Transverse colon (tissue), 4 donors: ENCODE results near the gene ABTB2. TPM values are rescaled to one million over a fixed set of nuclear protein-coding genes. Genes with fewer than 3 reads are reported as not detected.

Experiments used
- DNase-seq: peaks from one replicate; pipeline ENCODE4 v3.0.0-alpha.2; 2019
- H3K27ac ChIP-seq, 4 donors: fragments of 200-600 bp; sonication (generic); 2 replicates each; pipeline ENCODE4 v1.5.1; 2016 to 2018; ENCODE audit warnings: inconsistent platforms in 4 of 4
- H3K27me3 ChIP-seq: fragments of 200-600 bp; sonication (generic); 2 replicates; pipeline ENCODE4 v1.5.1; 2017; ENCODE audit warnings: inconsistent platforms
- H3K36me3 ChIP-seq, 4 donors: fragments of 200-600 bp; sonication (generic); 2 replicates each; pipeline ENCODE4 v1.5.1; 2017 to 2019; ENCODE audit warnings: inconsistent platforms in 4 of 4
- H3K4me1 ChIP-seq, 4 donors: fragments of 200-600 bp; sonication (generic); 2 replicates each; pipeline ENCODE4 v1.5.1; 2017 to 2020; ENCODE audit warnings: inconsistent platforms in 4 of 4
- H3K4me3 ChIP-seq, 4 donors: fragments of 200-600 bp; sonication (generic); 1 replicate in 1 of 4; 2 replicates in 3 of 4; pipeline versions ENCODE4 v1.5.1 to v1.6.1; 2017 to 2019; ENCODE audit warnings: inconsistent platforms in 4 of 4
- H3K9me3 ChIP-seq, 2 donors: fragments of 200-600 bp; sonication (generic); 2 replicates each; pipeline ENCODE4 v1.5.1; 2017 to 2019; ENCODE audit warnings: inconsistent platforms in 2 of 2
- EP300 ChIP-seq: sonication (generic); formaldehyde crosslinking; IDR thresholded peaks from one replicate; pipeline ENCODE4 v1.6.1; 2017; ENCODE audit warnings: antibody characterized with exemption, low read depth
- POLR2A ChIP-seq: fragments of 450-650 bp; IDR thresholded peaks from one replicate; pipeline ENCODE4 v1.6.1; 2016; ENCODE audit warnings: antibody characterized with exemption, mild to moderate bottlenecking, moderate library complexity
- POLR2AphosphoS5 ChIP-seq, 3 donors: sonication (generic); formaldehyde crosslinking; IDR thresholded peaks; one replicate each; pipeline ENCODE4 v1.6.1; 2016; ENCODE audit warnings: antibody characterized with exemption in 3 of 3
- WGBS, 2 donors: methylation state at CpG; one replicate each; pipeline ENCODE4 v1.1.5; 2018; ENCODE audit warnings: low coverage in 1 of 2; 5-methylcytosine and 5-hydroxymethylcytosine counted together
- in situ Hi-C, 4 donors: fragments of 200-750 bp; cut with MboI; loops; one replicate each; pipeline versions ENCODE4 v1.15.0 to v1.15.1; 2017; ENCODE audit warnings: low sequenced_read_pairs in 3 of 4, low pct_ligation_motif_present in 1 of 4, low pct_unique_long_range_greater_than_20kb in 1 of 4
- intact Hi-C: fragments of 100-400 bp; cut with DNase I; formaldehyde crosslinking; loops from one replicate; pipeline ENCODE4 v1.15.1; 2023; ENCODE audit warnings: low total_unique reads
- total RNA-seq, 4 donors: library from RNA; depleted of rRNA; stranded (reverse); fragments of >200 nt; gene quantifications; one replicate each; pipeline ENCODE4 v1.1.0, GENCODE V29; 2016
- TF ChIP-seq, protein P1 (sequence below), 5 experiments: fragments of 200-600 bp in 3 of 5; fragments of 450-650 bp in 2 of 5; sonication (generic) in 3 of 5; IDR thresholded peaks; 1 replicate in 2 of 5; 2 replicates in 3 of 5; pipeline ENCODE4 v1.5.1; 2016 to 2017; ENCODE audit warnings: antibody characterized with exemption in 5 of 5, inconsistent platforms in 3 of 5, mild to moderate bottlenecking in 2 of 5, moderate library complexity in 1 of 5

Gene ABTB2
- total RNA-seq, 4 donors from 2014 or later, result 0.60 to 41.9 (median 20.7) TPM

DNA sequence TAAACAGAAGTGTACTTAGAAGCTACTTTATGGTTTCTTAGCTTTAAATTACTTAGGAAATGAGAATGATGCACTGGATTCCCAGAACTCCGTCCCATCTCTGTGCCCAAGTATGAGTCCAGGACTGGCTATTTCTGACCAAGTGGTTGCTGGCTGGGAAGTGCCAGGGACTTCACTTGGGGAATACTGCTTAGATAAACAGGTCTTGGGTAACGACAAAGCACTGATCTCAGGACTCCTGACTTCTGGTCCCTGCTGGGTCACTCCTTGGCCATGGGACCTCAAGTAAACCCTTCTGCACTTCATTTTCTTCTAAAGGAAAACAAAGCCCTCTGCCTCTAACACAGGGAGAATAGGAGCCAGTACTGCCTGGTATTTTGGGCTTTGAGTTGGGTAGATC lies 27.9 kb downstream of the ABTB2 start:
- H3K4me3 ChIP-seq, result no peak overlapping the region
- H3K4me1 ChIP-seq, result peaks cover 4 to 28% (median 16%) of the 10 kb centered on the region in 4 donors
- no peak for DNase-seq
- TF ChIP-seq, protein P1, sequence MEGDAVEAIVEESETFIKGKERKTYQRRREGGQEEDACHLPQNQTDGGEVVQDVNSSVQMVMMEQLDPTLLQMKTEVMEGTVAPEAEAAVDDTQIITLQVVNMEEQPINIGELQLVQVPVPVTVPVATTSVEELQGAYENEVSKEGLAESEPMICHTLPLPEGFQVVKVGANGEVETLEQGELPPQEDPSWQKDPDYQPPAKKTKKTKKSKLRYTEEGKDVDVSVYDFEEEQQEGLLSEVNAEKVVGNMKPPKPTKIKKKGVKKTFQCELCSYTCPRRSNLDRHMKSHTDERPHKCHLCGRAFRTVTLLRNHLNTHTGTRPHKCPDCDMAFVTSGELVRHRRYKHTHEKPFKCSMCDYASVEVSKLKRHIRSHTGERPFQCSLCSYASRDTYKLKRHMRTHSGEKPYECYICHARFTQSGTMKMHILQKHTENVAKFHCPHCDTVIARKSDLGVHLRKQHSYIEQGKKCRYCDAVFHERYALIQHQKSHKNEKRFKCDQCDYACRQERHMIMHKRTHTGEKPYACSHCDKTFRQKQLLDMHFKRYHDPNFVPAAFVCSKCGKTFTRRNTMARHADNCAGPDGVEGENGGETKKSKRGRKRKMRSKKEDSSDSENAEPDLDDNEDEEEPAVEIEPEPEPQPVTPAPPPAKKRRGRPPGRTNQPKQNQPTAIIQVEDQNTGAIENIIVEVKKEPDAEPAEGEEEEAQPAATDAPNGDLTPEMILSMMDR (IDR thresholded peaks at IDR 0.05), result no peak
- TF ChIP-seq POLR2AphosphoS5 (IDR thresholded peaks at IDR 0.05), result no peak
- TF ChIP-seq EP300, result no peak
- no peak for TF ChIP-seq POLR2A
- no peaks in the 10 kb centered on the region for H3K9me3 ChIP-seq
- 90% methylated on average over 2 of the region's 2 CpGs; no CpG with 5 or more reads in 1 of the 2 donors for WGBS, 2 donors
- in situ Hi-C loops (no loop called here), intact Hi-C loops (no loop called here)
- H3K27ac ChIP-seq, result no peak overlapping the region
- no peaks in the 10 kb centered on the region for H3K36me3 ChIP-seq
- H3K27me3 ChIP-seq, result no peaks in the 10 kb centered on the region

DNA sequence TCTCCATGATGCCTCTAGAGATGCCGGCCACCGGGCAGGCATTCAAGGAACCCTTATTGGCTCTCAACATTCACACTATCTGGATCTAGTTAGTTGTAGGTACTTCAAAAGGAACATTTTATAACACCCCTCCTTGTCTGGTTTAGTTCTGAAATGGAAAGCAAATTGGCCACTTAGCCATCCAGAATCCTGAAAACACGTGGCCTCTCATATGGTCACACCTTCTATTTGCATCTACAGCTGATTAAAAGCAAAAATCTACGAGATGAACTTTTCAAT lies 29.2 kb downstream of the ABTB2 start:
- 81 to 84% methylated on average over 3 to 4 of the region's 4 CpGs for WGBS, 2 donors
- no peaks in the 10 kb centered on the region for H3K27me3 ChIP-seq
- no peak for DNase-seq
- no peak overlapping the region for H3K4me3 ChIP-seq
- no peaks in the 10 kb centered on the region for H3K9me3 ChIP-seq
- in situ Hi-C loops (no loop called here), intact Hi-C loops (no loop called here)
- peaks cover 4 to 28% (median 16%) of the 10 kb centered on the region in 4 donors for H3K4me1 ChIP-seq
- no peak for TF ChIP-seq POLR2A
- no peak for TF ChIP-seq EP300
- TF ChIP-seq, protein P1 (IDR thresholded peaks at IDR 0.05), result no peak
- no peak for TF ChIP-seq POLR2AphosphoS5 (IDR thresholded peaks at IDR 0.05)
- H3K36me3 ChIP-seq, result no peaks in the 10 kb centered on the region
- H3K27ac ChIP-seq, result peak overlapping the region in 1 of 4 donors; percentile 60

DNA sequence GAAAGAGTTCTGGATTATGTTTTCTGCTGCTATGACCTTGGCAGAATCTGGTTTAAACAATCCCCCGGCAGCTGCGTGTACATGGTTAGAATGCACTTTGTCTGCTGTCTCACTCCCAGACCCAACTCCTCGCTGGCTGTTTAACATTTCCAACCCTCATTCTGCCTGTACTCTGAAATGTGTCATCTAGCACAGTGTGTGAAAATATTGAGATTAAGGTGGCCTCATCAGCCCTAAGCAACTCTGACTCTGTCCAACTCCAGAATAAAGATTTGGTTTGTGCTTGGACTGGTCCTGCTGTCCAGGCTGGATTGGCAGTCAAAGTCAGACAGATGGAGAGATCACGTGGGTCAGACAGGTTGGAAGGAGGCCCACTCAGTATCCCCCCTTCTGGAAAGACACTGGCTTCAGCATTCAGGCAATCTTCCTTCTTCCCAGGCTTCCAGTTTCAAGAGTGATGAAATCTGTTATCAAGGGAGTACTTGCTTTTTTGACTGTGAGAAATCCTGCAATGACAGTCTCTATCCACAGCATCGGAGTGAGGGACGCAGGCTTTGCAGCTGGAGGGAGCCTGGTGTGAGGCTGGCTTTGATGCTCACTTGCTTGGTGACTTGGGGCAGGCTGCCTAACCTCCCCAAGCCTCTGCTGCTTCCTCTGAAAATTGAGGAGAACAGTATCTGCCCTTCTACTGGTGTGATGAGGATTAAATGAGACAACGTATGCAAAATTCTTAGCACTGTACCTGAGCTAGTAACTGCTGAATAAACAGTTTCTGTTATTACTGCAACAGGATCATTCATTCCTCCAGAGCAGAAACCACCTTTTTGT lies 29.8 kb downstream of the ABTB2 start:
- Histone ChIP-seq H3K27me3 (no peaks in the 10 kb centered on the region), H3K27ac (peak overlapping the region in 3 of 4 donors; percentile 38 to 60 (median 53)), H3K4me3 (no peak overlapping the region), H3K9me3 (no peaks in the 10 kb centered on the region), H3K4me1 (peaks cover 4 to 28% (median 16%) of the 10 kb centered on the region in 4 donors), H3K36me3 (no peaks in the 10 kb centered on the region)
- TF ChIP-seq, protein P1 (IDR thresholded peaks at IDR 0.05), result no peak
- TF ChIP-seq POLR2AphosphoS5 (IDR thresholded peaks at IDR 0.05), result peak in 1 of 3 donors; percentile 23
- no peak for DNase-seq
- WGBS, 2 donors, result 51 to 63% methylated on average over 4 to 7 of the region's 7 CpGs
- in situ Hi-C loops, result no loop called here
- intact Hi-C loops, result no loop called here

DNA sequence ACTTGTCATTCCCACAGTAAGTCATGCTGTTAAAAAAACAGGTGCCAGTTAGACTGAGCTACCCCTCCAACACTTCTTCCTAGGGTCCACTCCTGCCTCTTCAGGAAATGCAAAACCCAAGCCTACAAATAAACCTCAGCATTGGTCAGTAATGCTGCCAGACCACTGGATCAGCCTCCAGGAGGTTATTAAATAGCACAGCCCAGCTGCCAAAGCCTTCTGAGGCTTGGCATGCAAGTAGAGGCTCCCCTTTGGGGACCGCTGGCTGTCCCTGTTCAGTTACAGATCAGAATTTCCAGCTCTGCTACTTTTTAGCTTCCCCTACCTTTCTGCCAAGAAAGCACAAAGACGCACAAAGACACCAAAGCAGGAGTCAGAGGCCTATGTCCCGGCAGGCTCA lies 33.3 kb downstream of the ABTB2 start:
- no peaks in the 10 kb centered on the region for H3K27me3 ChIP-seq
- H3K27ac ChIP-seq, result no peak overlapping the region
- no peak for DNase-seq
- H3K9me3 ChIP-seq, result no peaks in the 10 kb centered on the region
- intact Hi-C loops, result no loop called here
- TF ChIP-seq, protein P1 (IDR thresholded peaks at IDR 0.05), result no peak
- TF ChIP-seq POLR2AphosphoS5 (IDR thresholded peaks at IDR 0.05) (no peak), POLR2A (no peak), EP300 (no peak)
- in situ Hi-C loops, result no loop called here
- H3K36me3 ChIP-seq, result no peaks in the 10 kb centered on the region
- H3K4me3 ChIP-seq, result no peak overlapping the region
- H3K4me1 ChIP-seq, result peaks cover 0 to 14% (median under 1%) of the 10 kb centered on the region in 4 donors
- 86% methylated on average over 3 of the region's 3 CpGs; no CpG with 5 or more reads in 1 of the 2 donors for WGBS, 2 donors
